HG03280 (cell line): Measurements from ENCODE around the gene GADD45G.

Source experiments
- ATAC-seq: cut with Tn5 transposase; IDR thresholded peaks from one replicate; pipeline ENCODE4 v1.9.1; 2021; ENCODE audit warnings: mild to moderate bottlenecking, moderate library complexity; ENCODE audit not compliant: unreplicated experiment

The GADD45G gene

DNA sequence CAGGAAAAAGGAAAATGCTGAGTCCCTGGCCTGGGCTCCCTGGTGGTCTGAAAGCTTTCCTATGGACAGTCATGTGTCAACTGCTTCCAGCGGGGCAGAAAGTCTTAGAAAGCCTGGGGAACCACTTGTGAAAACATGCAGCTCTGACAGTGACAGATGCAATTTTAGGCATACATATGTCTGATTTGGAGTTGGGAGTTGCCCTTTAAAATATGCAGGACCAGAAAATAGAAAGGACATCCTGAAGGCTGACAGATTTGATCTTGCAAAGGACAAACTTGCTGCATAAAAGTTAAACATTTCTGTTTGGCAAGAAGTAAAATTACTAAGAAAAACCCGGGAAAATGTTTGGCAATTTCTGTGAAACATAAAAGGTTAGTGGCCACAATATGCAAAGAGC lies 23.8 kb downstream of the GADD45G start:
- ATAC-seq: no peak

DNA sequence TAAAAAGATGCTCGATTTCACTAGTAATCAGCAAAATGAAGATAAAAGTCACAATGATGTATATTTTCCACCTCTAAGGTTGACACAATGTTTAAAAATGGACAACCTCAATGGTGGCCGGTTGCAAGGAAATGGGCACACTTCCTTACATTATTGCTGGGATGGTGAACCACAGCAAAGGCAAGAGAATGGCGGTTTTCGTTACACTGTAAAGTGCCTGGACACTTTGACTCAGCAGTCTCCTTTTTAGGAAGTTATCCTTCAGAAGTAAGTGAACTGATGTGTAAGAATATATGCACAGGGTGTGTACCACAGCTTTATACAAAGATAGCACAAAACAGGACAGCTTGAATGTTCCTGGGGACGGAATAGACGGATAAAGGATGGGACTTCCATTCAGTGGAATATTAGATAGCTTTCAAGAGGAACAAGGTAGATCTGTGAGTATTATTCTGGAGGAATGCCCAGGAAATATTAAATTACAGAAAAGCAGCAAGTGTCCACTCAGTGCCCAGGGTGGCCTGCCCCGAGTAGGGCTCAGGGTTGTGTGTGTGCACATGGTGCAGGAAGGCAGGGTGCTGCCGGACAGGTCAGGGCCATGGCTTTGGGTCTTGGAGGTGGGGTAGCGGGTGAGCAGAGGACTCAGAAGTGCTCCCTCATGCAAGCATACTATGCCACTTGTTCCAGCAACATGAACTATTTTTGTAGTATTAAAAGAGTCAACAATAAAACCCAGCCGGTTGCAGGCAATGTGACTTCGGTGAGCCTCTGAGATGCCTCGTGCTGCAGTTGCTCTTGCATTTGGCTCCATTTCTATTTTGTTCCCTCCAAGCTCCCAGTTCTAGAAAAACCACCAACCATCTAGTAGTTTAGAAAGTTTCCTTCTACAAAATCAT lies 24.5 kb downstream of the GADD45G start:
- no peak for ATAC-seq

DNA sequence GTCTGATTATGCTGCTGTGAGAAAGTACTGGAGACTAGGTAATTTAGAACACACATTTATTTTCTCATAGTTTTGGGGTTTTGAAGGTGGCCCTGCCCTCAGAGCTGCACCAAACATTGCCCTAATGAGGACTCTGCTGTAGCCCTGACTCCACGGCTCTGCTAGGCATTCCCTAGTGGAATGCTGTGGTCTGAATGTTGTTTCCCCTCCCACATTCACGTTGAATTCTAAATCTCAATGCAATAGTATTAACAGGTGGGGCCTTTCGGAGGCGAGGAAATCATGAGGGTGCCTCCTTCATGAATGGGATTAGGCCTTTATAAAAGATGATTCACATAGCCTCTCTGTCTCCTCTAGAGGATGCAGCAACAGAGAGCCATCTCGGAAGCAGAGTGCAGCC lies 25.7 kb downstream of the GADD45G start:
- ATAC-seq: no peak

DNA sequence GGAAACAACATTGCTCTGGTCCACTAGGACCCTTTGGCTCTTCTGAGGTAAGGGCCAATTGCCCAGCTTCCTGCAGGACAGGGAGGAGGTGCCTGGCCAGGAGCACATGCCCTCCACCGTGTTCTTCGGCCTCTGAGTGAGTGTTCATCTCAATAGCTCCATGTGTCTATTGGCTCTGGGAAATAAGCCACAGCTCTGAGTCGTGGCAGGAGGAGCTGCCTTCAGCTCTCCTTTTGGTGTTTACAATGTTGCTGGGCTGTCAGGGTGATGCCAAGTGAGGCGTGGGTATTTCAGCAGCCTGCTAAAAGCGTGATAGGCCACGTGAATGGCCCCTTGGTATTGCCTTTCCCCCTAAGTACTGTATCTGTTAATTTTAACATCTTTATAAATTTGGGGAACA lies 26.6 kb downstream of the GADD45G start:
- ATAC-seq: no peak

DNA sequence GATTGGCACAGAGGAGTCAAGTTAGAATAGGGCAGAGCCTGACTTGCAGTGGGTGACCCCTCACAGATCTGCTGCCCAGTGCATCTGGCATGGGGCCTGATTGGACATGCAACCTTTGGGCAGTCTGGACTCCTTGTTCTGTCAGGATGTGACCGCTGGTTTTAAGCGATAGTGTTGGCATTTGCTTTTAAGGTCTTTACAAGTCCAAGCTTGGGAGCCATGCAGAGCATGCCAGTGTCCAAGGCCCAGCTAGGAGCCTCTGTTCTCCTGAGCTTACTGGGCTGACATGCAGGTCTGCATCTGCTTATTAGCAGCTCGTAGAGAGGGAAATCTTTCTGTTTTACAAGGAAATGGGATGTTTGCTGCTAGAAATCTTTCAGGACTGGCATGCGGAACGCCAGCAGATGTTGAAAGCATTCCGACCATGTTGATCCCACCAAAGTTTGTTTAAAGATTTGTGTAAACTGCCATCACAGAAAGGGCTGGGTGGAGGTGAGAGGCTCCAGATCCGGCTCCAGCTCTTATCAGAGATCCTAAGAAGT lies 27.5 kb downstream of the GADD45G start:
- ATAC-seq: no peak

DNA sequence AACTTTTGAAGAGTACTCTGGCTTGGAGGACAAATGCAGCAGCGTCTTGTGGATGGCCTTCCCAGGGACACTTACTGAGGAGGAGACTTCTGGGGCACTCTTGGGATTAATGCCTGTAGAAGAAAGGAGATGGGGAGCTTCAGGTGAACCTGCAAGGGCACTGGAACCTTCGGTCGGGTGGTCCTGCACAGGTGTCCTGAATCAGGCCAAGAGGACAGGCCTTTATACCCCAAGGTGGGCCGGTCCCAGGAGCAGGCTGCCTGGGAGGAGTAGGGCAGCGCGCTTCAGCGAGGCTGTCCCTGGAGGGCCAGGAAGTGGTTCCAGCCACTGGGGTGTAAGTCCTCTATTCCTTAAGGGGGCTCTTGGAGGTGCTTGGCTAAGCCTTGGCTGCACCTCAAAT lies 27.9 kb downstream of the GADD45G start:
- no peak for ATAC-seq

DNA sequence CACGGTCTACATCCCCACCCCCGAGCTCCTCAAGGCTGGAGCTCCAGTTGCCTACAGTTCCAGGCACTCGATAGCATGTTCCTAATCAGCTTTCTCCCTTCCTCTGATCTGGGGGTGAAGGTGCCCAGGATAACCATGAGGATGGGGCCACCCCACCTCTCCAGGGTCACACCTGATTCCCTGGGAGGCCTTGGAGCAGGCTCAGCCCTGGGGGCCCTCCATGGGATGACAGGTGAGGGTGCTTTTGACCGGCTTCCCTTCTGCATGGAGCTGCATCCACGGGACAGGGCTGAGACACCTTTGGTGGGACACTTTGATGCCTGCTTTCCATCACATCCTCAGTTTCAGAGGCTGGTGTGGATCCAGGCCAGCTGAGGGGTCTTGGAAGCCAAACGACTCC lies 28.6 kb downstream of the GADD45G start:
- no peak for ATAC-seq

DNA sequence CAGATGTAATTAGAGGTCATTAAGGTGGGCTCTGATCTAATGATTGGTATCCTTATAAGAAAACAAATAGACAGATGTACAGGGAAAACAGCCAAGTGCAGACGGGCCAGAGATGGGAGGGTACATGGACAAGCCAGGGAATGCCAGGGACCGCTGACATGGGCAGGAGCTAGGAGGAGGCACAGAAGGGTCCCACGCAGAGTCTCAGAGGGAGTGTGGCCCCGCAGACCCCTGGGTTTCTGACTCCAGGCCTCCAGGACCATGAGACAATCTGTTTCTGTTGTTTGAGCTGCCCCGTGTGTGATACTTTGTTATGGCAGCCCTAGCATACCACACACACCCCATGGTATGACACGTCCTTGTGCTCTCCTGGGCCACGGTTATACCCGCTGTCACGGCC lies 29.1 kb downstream of the GADD45G start:
- ATAC-seq: no peak

DNA sequence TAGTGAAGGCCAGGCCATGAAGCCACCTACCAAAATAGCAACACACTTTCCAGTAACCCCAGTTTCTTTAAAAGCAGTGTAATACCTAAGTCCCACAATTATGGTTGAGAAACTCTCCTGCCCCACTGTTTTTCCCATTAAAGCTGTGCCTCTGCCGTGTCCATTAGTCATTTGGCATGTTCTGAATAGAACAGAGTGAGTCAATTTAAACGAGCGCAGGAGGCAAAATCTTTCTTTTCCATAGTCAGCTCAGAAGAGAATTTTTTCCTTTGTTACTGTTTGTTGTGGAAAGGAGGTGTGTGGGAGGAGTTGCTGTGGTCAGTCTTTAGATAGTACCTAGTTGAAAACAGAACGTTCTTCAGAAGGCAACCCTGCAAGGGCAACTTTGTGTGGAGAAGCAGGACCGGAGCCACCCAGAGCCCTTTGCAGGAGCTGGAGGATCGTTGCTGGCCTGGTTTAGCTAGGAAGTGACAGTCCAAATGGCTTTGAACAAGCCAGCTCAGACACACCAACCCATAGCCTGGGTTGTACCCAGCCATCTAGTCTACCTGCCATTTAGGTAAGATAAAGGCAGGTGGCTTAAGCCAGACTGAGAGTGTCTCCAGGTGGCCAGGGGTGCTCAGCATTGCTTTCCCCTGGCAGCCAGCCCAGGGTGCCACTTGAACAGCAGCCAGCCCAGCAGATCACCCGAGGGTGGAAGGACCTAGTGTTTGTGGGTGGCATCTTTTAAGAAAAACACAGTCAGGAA lies 30.4 kb downstream of the GADD45G start:
- ATAC-seq: no peak

DNA sequence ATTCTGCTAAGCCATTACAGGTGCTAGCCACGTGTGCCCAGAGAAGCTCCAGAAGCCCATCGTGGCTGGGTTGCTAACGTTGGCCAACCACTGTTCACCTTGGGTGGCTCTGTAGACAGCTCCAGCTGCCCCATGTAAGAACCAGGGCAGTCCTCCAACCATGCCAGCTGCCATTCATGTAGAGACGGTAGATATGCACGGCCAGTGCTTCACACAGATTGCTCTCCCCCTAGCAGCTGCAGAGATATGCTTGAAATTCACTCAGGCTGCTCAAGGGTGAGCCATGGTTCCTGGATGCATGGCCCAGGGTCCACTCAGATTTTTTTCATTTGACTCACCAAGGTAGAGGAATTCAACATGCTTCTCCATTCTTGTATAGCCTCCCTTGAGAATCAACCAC lies 31.0 kb downstream of the GADD45G start:
- ATAC-seq: no peak

DNA sequence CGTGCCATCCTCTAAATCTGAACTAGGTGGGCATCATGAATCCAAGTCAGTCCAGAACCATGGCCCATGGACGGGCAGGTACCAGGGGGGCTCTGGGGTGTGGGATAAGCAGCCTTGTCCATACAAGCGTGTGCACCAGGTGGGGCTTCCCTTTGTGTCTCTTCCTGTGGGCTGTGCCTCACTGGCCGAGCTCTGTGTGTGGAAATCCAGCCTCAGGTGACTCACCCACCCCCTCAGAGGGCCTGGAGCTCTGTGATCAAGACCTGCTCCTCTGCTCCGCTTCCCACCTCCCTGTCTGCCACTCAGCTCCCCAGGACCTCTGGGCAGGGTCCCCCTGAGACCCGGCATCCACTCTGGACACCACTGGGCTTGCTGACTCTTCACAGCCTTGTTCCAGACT lies 33.0 kb downstream of the GADD45G start:
- ATAC-seq: no peak

DNA sequence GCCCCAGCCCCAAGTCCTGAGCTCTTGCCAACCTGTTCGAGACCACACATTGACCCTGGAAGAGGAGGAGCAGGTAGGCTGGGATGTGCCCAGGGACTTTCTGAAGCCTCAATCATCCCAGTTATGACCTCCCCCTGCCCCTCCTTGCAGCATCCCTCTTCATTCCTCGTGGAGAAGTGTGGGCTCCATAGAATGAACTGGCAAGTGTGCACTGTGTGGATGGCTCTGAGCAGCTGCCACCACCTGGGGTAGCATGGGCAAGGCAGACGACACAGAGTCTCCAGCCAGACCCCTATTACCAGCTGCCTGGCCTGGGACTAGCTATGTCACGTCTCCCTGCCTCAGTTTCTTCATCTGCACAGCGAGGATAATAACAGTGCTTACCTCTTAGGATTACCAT lies 33.5 kb downstream of the GADD45G start:
- ATAC-seq: no peak

DNA sequence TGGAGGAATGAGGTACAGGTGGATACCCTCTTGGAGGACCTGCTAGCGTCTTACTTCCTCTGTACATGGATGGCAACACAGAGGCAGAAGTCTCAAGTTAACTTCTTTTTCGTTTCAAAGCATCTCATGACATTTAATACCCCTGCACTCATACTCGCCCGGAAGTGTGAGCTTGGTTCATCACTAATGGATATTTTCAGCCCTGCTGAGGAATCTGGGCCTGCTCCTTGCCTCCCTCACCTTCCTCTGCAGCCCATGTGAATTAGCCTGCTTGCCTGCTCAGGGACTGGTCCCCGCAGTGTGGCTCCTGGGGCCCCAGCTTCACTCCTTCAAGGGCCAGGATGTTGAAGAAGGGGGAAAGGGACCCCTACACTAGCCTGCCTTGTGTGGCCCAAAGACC lies 34.1 kb downstream of the GADD45G start:
- no peak for ATAC-seq

DNA sequence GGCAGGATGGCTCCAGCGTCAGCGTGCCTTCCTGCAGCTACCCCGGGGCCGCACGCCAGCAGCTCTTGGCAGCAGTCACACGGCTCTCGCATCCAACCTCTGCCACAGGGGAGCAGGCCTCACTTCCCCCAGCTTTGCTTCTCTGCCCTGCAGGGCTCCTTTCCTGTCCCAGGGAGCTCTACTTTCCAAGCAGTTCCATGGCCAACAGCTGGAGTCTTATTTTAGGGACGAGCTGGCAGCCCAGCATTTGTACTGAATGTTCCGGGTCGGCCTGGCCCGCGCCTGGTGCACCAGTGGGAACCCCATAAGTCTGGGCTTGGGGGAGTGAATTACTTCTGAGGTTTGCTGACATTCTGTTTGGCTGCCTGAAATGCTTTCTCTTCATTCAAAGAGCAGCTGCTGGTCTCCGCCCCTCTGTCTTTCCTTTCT lies 34.6 kb downstream of the GADD45G start:
- ATAC-seq: no peak

DNA sequence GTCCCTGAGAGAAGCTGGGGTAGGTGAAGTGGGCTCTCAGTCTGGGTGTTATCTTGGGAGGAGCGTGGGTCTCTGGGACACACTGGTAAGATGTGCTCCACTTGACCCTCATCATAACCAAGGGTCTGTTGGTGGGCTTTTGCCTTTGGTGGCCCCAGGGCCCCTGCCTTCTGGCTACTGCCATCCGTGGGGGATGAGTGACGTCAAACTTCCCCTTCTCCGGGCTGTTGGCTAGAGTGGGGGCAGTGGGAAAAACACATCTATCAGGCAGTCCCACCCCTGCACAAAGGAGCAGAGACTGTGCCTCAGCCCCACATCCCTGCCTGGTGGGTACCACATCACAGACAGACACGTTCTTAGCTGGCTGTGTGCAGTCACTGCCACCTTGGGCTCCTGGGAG lies 35.1 kb downstream of the GADD45G start:
- no peak for ATAC-seq

DNA sequence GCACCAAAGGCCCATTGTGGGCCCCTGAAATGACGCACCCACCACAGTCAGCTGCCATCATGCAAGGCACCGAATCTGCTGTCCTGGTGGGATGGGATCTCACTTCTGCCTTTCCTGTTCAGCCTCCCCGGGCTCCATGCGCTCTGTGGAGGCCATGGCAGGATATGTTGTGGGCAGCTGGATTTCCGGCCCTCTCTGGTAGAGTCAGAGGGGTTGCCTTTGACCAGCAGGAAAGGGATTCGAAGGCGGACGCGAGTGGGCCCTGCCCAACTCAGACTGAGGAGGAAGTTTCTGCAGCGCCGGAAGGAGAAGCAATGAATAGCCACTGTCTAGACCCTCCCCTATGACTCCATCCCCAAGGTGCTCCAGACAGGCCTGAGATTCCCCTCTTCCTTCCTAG lies 35.5 kb downstream of the GADD45G start:
- no peak for ATAC-seq

DNA sequence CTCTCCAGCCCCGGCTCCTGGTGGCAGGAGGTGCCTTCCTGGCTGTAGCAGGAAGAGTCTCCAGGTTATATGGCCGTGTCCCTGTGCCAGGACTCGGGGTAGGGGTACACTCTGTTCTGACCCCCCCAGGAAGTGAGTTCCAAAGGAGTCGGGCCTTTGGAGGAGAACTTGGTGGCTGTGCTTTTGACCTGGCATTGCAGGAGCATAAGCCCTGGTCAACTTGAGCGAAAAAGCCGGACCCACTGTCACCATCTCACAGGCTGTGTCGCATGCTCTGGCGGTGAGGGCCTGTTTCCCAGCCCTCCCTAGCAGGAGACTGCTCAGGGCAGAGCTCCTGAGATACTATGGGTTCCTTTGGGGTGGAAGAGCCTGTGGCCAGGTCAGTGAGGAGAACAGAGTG lies 36.0 kb downstream of the GADD45G start:
- ATAC-seq: no peak

DNA sequence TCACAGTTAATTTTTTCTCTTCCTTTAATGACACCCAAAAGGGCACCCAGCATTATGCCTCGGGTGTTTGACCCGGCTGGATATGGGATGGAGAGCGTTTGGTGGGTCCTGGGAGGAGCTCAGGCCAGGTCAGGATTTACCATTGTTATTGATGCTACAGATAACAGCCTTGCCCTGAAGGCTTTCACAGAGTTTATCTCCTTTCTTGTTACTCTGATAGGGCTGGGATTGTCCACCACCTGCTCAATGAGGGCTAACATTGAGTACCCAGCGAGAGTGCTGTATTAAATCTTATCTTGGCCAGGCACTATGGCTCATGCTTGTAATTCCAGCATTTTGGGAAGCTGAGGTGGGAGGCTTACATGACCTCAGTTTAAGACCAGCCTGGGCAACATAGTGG lies 37.2 kb downstream of the GADD45G start:
- ATAC-seq: no peak

DNA sequence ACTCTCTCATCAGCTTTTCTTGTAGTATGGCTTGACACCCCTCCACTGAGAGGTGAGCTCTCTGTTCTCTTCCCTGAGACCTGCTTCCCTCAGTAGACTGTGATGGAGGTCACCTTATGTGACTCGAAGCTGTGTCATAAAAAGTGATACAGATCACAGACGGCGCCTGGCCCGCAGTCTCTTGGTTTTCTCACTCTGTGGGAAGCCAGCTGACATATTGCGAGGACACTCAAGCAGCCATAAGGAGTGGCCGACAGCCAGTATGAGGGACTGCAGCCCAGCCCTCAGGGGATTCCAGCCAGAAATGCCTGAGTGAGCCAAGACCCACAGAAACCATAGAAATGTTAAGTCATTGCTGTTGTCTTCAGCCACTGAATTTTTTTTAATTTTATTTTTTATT lies 38.0 kb downstream of the GADD45G start:
- no peak for ATAC-seq

DNA sequence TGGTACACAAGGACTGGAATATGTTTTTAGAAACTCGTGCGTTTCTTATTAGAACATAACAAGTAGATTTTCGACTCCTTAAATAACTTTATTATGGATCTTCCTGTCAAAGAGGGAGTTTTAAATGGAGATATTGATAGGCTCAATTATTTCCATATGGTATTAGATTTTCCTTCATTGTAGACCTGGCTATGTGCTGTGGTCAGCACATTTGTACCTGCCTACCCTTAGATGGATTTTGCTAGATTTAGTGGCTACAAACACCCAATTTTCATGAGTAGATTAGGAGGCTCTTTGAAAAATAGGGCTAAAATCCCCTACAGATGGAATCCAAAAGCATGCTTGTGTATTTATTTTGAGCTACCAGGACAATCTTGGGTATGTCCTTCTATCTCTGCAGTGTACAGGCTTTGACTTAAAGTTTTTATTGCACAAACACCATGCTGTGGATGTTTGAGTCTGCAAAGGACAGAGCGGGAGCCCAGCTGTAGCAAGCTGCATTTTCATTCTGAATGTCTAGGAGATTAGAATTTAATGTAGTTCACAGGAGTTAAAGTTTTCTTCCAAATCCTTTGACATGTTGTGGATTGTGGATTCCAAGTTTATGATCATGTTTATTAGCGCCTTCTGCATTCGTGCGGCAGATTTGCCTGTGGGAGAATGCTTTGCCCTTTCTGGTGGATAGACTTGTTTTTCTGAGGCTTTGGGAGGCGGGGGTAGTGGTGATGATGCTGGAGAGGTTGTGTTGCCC lies 41.6 kb downstream of the GADD45G start:
- ATAC-seq: no peak

DNA sequence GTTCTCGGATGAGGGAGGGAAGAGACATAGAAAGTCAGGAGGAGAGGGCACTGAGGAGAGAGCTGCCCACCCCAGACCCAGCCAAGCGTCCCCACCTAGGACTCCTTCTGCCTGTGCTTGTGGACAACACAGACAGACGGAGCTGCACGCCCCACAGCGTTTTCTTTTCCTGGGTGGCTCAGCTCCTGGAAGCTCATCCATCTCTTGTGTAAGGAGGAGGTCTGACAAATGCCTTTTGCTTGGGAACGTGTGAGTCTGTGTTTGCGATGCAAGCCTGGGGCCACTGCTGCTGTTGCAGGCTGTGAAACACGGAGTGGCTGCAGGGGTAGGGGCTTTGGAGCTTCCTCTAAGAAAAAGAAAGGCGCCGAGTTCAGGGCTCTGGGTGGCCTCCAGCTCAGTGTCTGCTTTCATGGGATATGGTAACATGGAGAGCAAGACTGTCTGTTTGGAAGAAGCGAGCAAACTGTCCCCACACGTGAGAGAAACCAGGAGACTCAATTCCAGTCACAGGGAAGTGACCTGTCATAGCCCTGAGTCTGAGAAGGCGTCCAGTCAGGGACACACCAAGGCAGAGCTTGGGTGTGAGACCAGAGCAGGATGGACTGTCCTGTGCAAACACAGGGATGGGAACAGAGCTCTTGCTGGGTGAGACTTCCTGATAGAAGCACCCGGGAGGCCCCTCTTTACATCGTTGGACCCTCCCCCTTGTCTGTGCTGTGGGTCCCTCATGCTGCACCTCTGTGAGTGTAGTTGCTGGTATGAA lies 42.7 kb downstream of the GADD45G start:
- no peak for ATAC-seq
